HG02588 (cell line): Measurements from ENCODE around the gene ATG3.

Experiments
- ATAC-seq: cut with Tn5 transposase; IDR thresholded peaks from one replicate; pipeline ENCODE4 v1.9.1; 2021; ENCODE audit warnings: mild to moderate bottlenecking, moderate library complexity; ENCODE audit not compliant: unreplicated experiment

Gene ATG3

GRCh38 chr3:112561734-112562529, at the start of gene ATG3, which contains the start of gene SLC35A5:
Gene ATG3 (minus strand): TSS chr3:112561962. CDS start chr3:112561528, 434 bp downstream.
Gene SLC35A5 (plus strand): TSS chr3:112562045. CDS start chr3:112563404, 1,359 bp downstream.
- peak; percentile 78 for ATAC-seq

- no peak for ATAC-seq
Observed at GRCh38 chr3:112610121-112610520, 48.4 kb upstream of the ATG3 start.

- no peak for ATAC-seq
Observed at GRCh38 chr3:112607863-112608262, 46.1 kb upstream of the ATG3 start.

- ATAC-seq, result no peak
Observed at GRCh38 chr3:112606098-112606497, 44.3 kb upstream of the ATG3 start.

GRCh38 chr3:112605285-112605684, 43.5 kb upstream of the ATG3 start:
- no peak for ATAC-seq

GRCh38 chr3:112604536-112604935, 42.8 kb upstream of the ATG3 start:
- ATAC-seq, result no peak

GRCh38 chr3:112602217-112602838, 40.6 kb upstream of the ATG3 start:
- no peak for ATAC-seq

GRCh38 chr3:112598731-112599130, 37.0 kb upstream of the ATG3 start:
- ATAC-seq, result no peak

GRCh38 chr3:112597945-112598344, 36.2 kb upstream of the ATG3 start:
- no peak for ATAC-seq

GRCh38 chr3:112594856-112595255, 33.1 kb upstream of the ATG3 start:
- ATAC-seq, result no peak

- ATAC-seq, result no peak
Observed at GRCh38 chr3:112593258-112593657, 31.5 kb upstream of the ATG3 start.

- no peak for ATAC-seq
Observed at GRCh38 chr3:112587336-112587735, 25.6 kb upstream of the ATG3 start.

GRCh38 chr3:112585782-112586181, 24.0 kb upstream of the ATG3 start:
- ATAC-seq, result no peak

- ATAC-seq, result no peak
Observed at GRCh38 chr3:112583105-112583504, 21.3 kb upstream of the ATG3 start.

GRCh38 chr3:112582244-112582874, 20.6 kb upstream of the ATG3 start:
- ATAC-seq, result no peak

GRCh38 chr3:112579697-112580096, 17.9 kb upstream of the ATG3 start:
- ATAC-seq, result no peak

- ATAC-seq, result no peak
Observed at GRCh38 chr3:112579232-112579631, 17.5 kb upstream of the ATG3 start.

GRCh38 chr3:112572701-112573100, 10.9 kb upstream of the ATG3 start:
- ATAC-seq, result no peak

GRCh38 chr3:112569265-112569664, 7.5 kb upstream of the ATG3 start:
- ATAC-seq, result no peak

GRCh38 chr3:112568642-112569041, 6.9 kb upstream of the ATG3 start:
- no peak for ATAC-seq

- ATAC-seq, result no peak
Observed at GRCh38 chr3:112564940-112565305, 3.2 kb upstream of the ATG3 start.
